ENCODE results near the gene CYP26B1.

DNA sequence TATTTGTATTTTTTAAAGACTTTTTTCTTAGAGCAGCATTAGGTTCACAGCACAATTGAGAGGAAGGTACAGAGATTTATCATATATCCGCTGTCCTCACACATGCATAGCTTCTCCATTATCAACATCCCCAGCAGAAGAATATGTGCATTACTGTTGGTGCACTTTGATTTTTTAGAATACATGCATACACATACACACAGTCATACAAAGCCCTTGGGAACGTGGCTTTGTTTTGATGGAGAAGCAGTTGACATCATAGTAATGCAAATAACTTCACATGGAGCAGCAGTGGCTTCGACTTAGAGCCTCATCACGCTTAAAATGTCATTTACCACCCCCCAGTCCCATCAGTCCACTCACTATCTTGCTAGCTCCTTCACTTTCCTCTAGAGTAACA is 26.5 kb downstream of the CYP26B1 start:
- no peak for TF ChIP-seq EZH2 (optimal IDR thresholded peaks at IDR 0.05; ENCODE audit: low read depth, low read length)
- TF ChIP-seq, protein P1, sequence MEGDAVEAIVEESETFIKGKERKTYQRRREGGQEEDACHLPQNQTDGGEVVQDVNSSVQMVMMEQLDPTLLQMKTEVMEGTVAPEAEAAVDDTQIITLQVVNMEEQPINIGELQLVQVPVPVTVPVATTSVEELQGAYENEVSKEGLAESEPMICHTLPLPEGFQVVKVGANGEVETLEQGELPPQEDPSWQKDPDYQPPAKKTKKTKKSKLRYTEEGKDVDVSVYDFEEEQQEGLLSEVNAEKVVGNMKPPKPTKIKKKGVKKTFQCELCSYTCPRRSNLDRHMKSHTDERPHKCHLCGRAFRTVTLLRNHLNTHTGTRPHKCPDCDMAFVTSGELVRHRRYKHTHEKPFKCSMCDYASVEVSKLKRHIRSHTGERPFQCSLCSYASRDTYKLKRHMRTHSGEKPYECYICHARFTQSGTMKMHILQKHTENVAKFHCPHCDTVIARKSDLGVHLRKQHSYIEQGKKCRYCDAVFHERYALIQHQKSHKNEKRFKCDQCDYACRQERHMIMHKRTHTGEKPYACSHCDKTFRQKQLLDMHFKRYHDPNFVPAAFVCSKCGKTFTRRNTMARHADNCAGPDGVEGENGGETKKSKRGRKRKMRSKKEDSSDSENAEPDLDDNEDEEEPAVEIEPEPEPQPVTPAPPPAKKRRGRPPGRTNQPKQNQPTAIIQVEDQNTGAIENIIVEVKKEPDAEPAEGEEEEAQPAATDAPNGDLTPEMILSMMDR (IDR thresholded peaks at IDR 0.05; ENCODE audit: low read length): no peak
- no peak for TF ChIP-seq EZH2phosphoT487 (IDR thresholded peaks at IDR 0.05; ENCODE audit: low read length)

Measured in MM.1S (cell line).